Suprapubic skin (tissue), 4 donors: ENCODE results near the gene RSRC1. TPM values are rescaled to one million over a fixed set of nuclear protein-coding genes. Genes with fewer than 3 reads are reported as not detected.

Experiments
- DNase-seq, 2 donors: peaks; one replicate each; pipeline ENCODE4 v3.0.0-alpha.2; 2019; ENCODE audit warnings: low spot score in 2 of 2
- H3K27ac ChIP-seq: fragments of 200-600 bp; sonication (generic); one replicate; pipeline ENCODE4 v1.5.1; 2019
- H3K27me3 ChIP-seq: fragments of 200-600 bp; sonication (generic); one replicate; pipeline ENCODE4 v1.5.1; 2019
- H3K36me3 ChIP-seq: fragments of 200-600 bp; sonication (generic); one replicate; pipeline ENCODE4 v1.5.1; 2019
- H3K4me1 ChIP-seq: fragments of 200-600 bp; sonication (generic); one replicate; pipeline ENCODE4 v1.5.1; 2019
- H3K4me3 ChIP-seq: fragments of 200-600 bp; sonication (generic); one replicate; pipeline ENCODE4 v1.5.1; 2019; ENCODE audit warnings: mild to moderate bottlenecking
- H3K9me3 ChIP-seq: fragments of 200-600 bp; sonication (generic); one replicate; pipeline ENCODE4 v1.5.1; 2019
- EP300 ChIP-seq: sonication (generic); formaldehyde crosslinking; IDR thresholded peaks from one replicate; pipeline ENCODE4 v1.6.1; 2017; ENCODE audit warnings: antibody characterized with exemption
- POLR2A ChIP-seq, 2 donors: fragments of 450-650 bp; IDR thresholded peaks; one replicate each; pipeline ENCODE4 v1.6.1; 2017; ENCODE audit warnings: antibody characterized with exemption in 2 of 2, mild to moderate bottlenecking in 2 of 2, moderate library complexity in 2 of 2
- POLR2AphosphoS5 ChIP-seq, 3 donors: sonication (generic); formaldehyde crosslinking; IDR thresholded peaks; one replicate each; pipeline ENCODE4 v1.6.1; 2017; ENCODE audit warnings: antibody characterized with exemption in 3 of 3
- WGBS: methylation state at CpG from one replicate; pipeline ENCODE4 v1.1.5; 2018; 5-methylcytosine and 5-hydroxymethylcytosine counted together
- total RNA-seq, 4 donors: library from RNA; depleted of rRNA; stranded (reverse); fragments of >200 nt; gene quantifications; one replicate each; pipeline ENCODE4 v1.1.0, GENCODE V29; 2016
- TF ChIP-seq, protein P1 (sequence below), 2 donors: fragments of 200-600 bp in 1 of 2; fragments of 450-650 bp in 1 of 2; sonication (generic) in 1 of 2; IDR thresholded peaks; one replicate each; pipeline ENCODE4 v1.5.1; 2016 to 2019; ENCODE audit warnings: antibody characterized with exemption in 2 of 2, mild to moderate bottlenecking in 1 of 2, moderate library complexity in 1 of 2

RSRC1 gene
- total RNA-seq, 4 donors from 2014 or later = 20.4 to 33.2 (median 30.4) TPM

GRCh38 chr3:158261371-158261991 lies 151.6 kb downstream of the RSRC1 start:
- Histone ChIP-seq H3K9me3 (peaks cover 2% of the 10 kb centered on the region), H3K4me3 (no peak overlapping the region), H3K4me1 (no peaks in the 10 kb centered on the region), H3K27ac (no peak overlapping the region), H3K36me3 (no peaks in the 10 kb centered on the region), H3K27me3 (no peaks in the 10 kb centered on the region)
- no peak for TF ChIP-seq EP300
- no peak for TF ChIP-seq POLR2AphosphoS5 (IDR thresholded peaks at IDR 0.05)
- TF ChIP-seq, protein P1, sequence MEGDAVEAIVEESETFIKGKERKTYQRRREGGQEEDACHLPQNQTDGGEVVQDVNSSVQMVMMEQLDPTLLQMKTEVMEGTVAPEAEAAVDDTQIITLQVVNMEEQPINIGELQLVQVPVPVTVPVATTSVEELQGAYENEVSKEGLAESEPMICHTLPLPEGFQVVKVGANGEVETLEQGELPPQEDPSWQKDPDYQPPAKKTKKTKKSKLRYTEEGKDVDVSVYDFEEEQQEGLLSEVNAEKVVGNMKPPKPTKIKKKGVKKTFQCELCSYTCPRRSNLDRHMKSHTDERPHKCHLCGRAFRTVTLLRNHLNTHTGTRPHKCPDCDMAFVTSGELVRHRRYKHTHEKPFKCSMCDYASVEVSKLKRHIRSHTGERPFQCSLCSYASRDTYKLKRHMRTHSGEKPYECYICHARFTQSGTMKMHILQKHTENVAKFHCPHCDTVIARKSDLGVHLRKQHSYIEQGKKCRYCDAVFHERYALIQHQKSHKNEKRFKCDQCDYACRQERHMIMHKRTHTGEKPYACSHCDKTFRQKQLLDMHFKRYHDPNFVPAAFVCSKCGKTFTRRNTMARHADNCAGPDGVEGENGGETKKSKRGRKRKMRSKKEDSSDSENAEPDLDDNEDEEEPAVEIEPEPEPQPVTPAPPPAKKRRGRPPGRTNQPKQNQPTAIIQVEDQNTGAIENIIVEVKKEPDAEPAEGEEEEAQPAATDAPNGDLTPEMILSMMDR (IDR thresholded peaks at IDR 0.05) = no peak
- TF ChIP-seq POLR2A (IDR thresholded peaks at IDR 0.05) = no peak
- 84% methylated on average over 4 of the region's 4 CpGs for WGBS
- DNase-seq = no peak

GRCh38 chr3:158264894-158265293 lies 155.0 kb downstream of the RSRC1 start:
- Histone ChIP-seq H3K4me1 (no peaks in the 10 kb centered on the region), H3K9me3 (peaks cover 10% of the 10 kb centered on the region), H3K4me3 (no peak overlapping the region), H3K27ac (no peak overlapping the region), H3K36me3 (no peaks in the 10 kb centered on the region), H3K27me3 (no peaks in the 10 kb centered on the region)
- no peak for DNase-seq
- TF ChIP-seq POLR2AphosphoS5 (IDR thresholded peaks at IDR 0.05) (no peak), POLR2A (IDR thresholded peaks at IDR 0.05) (no peak), EP300 (no peak)
- TF ChIP-seq, protein P1 (IDR thresholded peaks at IDR 0.05) = no peak

- Histone ChIP-seq H3K27me3 (no peaks in the 10 kb centered on the region), H3K36me3 (no peaks in the 10 kb centered on the region), H3K4me3 (no peak overlapping the region), H3K27ac (no peak overlapping the region), H3K9me3 (peaks cover 10% of the 10 kb centered on the region), H3K4me1 (no peaks in the 10 kb centered on the region)
- TF ChIP-seq, protein P1 (IDR thresholded peaks at IDR 0.05) = no peak
- TF ChIP-seq EP300 (no peak), POLR2A (IDR thresholded peaks at IDR 0.05) (no peak), POLR2AphosphoS5 (IDR thresholded peaks at IDR 0.05) (no peak)
- 96% methylated on average over 1 of the region's 1 CpG for WGBS
- no peak for DNase-seq
These were observed 157.1 kb downstream of the RSRC1 start for GRCh38 chr3:158267015-158267414.

DNA sequence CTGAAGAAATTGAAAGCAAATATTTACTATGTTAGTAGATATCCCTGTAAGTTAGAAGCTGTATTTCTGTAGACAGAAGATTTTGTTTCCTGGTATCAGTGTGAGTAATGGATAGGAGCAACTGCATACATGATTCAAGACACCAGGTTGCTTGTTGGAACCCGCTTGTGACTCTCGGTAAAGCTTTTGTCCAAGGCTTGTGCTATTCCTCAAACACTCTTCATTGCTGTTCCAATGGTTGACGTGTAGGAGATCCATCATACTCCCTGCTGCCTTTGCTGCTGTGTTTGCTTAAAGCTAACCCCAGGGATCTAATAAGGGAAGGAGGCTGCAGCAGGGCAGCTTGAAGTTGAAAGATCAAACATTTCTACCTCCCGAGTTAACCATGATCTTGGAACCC lies 160.1 kb downstream of the RSRC1 start:
- H3K4me3 ChIP-seq = no peak overlapping the region
- no peak for DNase-seq
- H3K4me1 ChIP-seq = no peaks in the 10 kb centered on the region
- H3K36me3 ChIP-seq = no peaks in the 10 kb centered on the region
- 91% methylated on average over 3 of the region's 4 CpGs for WGBS
- H3K27me3 ChIP-seq = no peaks in the 10 kb centered on the region
- H3K9me3 ChIP-seq = peaks cover 10% of the 10 kb centered on the region
- TF ChIP-seq, protein P1 (IDR thresholded peaks at IDR 0.05) = no peak
- TF ChIP-seq POLR2A (IDR thresholded peaks at IDR 0.05) (no peak), EP300 (no peak), POLR2AphosphoS5 (IDR thresholded peaks at IDR 0.05) (no peak)
- no peak overlapping the region for H3K27ac ChIP-seq

GRCh38 chr3:158272081-158272480 lies 162.2 kb downstream of the RSRC1 start:
- no peak overlapping the region for H3K27ac ChIP-seq
- DNase-seq = no peak
- no peaks in the 10 kb centered on the region for H3K36me3 ChIP-seq
- no peak overlapping the region for H3K4me3 ChIP-seq
- no peaks in the 10 kb centered on the region for H3K4me1 ChIP-seq
- TF ChIP-seq EP300 = no peak
- no peaks in the 10 kb centered on the region for H3K27me3 ChIP-seq
- H3K9me3 ChIP-seq = peaks cover 1% of the 10 kb centered on the region
- 66% methylated on average over 6 of the region's 6 CpGs for WGBS

DNA sequence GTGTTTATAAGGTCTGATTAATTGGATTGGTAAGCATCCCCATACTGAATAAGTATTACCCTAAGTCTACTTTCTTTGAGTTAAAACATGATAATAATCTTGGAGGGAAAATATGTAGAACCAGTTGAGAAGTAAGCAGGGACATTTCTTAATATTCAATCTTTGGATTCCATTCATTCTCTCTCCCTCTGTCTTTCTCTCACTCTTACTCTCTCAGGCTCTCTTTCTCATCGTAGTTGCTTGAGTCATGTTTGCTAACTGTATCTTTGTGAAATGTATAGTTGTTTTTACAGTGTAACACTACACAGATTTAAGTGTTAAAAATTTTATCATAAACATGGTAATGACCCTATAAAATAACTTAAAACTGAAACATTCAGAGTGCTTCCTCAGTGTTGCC lies 163.8 kb downstream of the RSRC1 start:
- no peak for TF ChIP-seq EP300
- TF ChIP-seq, protein P1 (IDR thresholded peaks at IDR 0.05) = no peak
- no peak for TF ChIP-seq POLR2A (IDR thresholded peaks at IDR 0.05)
- TF ChIP-seq POLR2AphosphoS5 (IDR thresholded peaks at IDR 0.05) = no peak
- WGBS = 95% methylated on average over 1 of the region's 1 CpG
- no peak overlapping the region for H3K27ac ChIP-seq
- no peaks in the 10 kb centered on the region for H3K4me1 ChIP-seq
- no peaks in the 10 kb centered on the region for H3K36me3 ChIP-seq
- H3K4me3 ChIP-seq = no peak overlapping the region
- H3K9me3 ChIP-seq = no peaks in the 10 kb centered on the region
- no peaks in the 10 kb centered on the region for H3K27me3 ChIP-seq
- DNase-seq = no peak
